Left ventricle myocardium inferior (tissue), 1 donor: ENCODE results near the gene CYP2A13. TPM values are rescaled to one million over a fixed set of nuclear protein-coding genes. Genes with fewer than 3 reads are reported as not detected.
"Not testable (repeated sequence)": the region's sequence is repeated elsewhere in the genome, so short reads cannot be mapped to it uniquely, and the experiment has no call there.

Experiments
- DNase-seq: peaks from one replicate; pipeline ENCODE4 v3.0.0-alpha.2; 2020
- H3K27ac ChIP-seq: fragments of 200-600 bp; replicated peaks from 2 replicates; pipeline ENCODE4 v1.8.0; 2021
- H3K27me3 ChIP-seq: fragments of 200-600 bp; 2 replicates; pipeline ENCODE4 v1.8.0; 2021; ENCODE audit warnings: low read depth
- H3K36me3 ChIP-seq: fragments of 200-600 bp; 2 replicates; pipeline ENCODE4 v1.8.0; 2021
- H3K4me1 ChIP-seq: fragments of 200-600 bp; 2 replicates; pipeline ENCODE4 v1.8.0; 2021
- H3K4me3 ChIP-seq: fragments of 200-600 bp; 2 replicates; pipeline ENCODE4 v1.8.0; 2021; ENCODE audit warnings: mild to moderate bottlenecking, moderate library complexity
- H3K9me3 ChIP-seq: fragments of 200-600 bp; replicated peaks from 2 replicates; pipeline ENCODE4 v1.8.0; 2021
- intact Hi-C: fragments of 100-400 bp; cut with micrococcal nuclease; formaldehyde crosslinking; loops from one replicate; pipeline ENCODE4 v1.11.0; 2022
- total RNA-seq: library from RNA; stranded (reverse); fragmentation: NEBNext Ultra II Directional; extraction: Animal tissue kit (Norgen Biotek cat#: 25700); gene quantifications from one replicate; pipeline ENCODE4 v1.2.1, GENCODE V29; 2021
- TF ChIP-seq, protein P1 (sequence below): fragments of 200-600 bp; IDR thresholded peaks from 2 replicates; pipeline ENCODE4 v1.8.0; 2021; ENCODE audit warnings: antibody characterized with exemption, mild to moderate bottlenecking, borderline replicate concordance
- donor health status: DM: no; HTN: yes; CAD: no; lungs with severe emphysema.

The CYP2A13 gene
- total RNA-seq, 1 donor from 2014 or later, result not detected

DNA sequence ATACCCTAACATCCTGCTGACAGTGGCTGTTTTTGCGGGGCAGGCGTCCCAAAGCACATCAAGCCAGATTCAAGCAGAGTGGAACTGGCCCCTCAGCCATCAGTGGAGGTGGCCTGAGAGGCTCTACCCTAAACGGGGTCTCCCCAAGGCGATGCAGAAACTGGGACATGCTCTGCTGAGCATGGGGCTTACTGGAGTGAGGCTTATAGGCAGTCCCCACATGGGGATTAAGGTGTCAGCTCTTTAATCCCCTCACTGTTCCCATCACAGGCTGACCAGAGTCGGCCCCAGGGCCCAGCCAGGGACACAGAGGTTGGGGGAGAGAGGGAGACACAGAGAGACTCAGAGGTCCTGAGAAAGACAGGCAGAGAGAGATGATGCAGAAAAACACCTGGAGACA, 42.9 kb downstream of the CYP2A13 start:
- peaks cover 9% of the 10 kb centered on the region for H3K4me1 ChIP-seq
- no peak overlapping the region for H3K4me3 ChIP-seq
- TF ChIP-seq, protein P1, sequence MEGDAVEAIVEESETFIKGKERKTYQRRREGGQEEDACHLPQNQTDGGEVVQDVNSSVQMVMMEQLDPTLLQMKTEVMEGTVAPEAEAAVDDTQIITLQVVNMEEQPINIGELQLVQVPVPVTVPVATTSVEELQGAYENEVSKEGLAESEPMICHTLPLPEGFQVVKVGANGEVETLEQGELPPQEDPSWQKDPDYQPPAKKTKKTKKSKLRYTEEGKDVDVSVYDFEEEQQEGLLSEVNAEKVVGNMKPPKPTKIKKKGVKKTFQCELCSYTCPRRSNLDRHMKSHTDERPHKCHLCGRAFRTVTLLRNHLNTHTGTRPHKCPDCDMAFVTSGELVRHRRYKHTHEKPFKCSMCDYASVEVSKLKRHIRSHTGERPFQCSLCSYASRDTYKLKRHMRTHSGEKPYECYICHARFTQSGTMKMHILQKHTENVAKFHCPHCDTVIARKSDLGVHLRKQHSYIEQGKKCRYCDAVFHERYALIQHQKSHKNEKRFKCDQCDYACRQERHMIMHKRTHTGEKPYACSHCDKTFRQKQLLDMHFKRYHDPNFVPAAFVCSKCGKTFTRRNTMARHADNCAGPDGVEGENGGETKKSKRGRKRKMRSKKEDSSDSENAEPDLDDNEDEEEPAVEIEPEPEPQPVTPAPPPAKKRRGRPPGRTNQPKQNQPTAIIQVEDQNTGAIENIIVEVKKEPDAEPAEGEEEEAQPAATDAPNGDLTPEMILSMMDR, result no peak
- no peaks in the 10 kb centered on the region for H3K9me3 ChIP-seq
- H3K27ac ChIP-seq, result no peak overlapping the region
- H3K36me3 ChIP-seq, result no peaks in the 10 kb centered on the region
- intact Hi-C loops, result no loop called here
- DNase-seq, result no peak
- H3K27me3 ChIP-seq, result no peaks in the 10 kb centered on the region

DNA sequence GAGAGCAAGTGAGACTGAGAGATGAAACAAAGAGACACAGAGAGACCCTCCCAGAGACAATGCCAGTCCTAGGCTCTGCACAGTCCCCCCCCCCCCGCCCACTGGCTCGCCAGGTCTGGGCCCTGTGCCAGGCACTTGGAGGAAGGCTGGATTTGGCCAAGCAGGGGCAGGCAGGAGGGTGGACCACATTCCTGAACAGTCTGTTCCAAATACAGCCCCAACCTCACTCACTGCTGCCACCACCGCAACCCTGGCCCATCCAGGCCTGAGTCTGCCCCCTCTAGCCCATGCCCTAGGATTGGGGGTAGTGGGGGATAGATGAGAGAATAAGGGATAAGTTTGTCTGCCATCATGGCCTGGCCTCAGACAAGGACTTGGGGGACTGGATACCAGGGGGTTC, 45.0 kb downstream of the CYP2A13 start:
- TF ChIP-seq, protein P1, result no peak
- DNase-seq, result no peak
- Histone ChIP-seq H3K36me3 (no peaks in the 10 kb centered on the region), H3K27ac (no peak overlapping the region), H3K27me3 (peaks cover 3% of the 10 kb centered on the region), H3K4me3 (no peak overlapping the region), H3K9me3 (no peaks in the 10 kb centered on the region), H3K4me1 (no peaks in the 10 kb centered on the region)
- intact Hi-C loops, result no loop called here

DNA sequence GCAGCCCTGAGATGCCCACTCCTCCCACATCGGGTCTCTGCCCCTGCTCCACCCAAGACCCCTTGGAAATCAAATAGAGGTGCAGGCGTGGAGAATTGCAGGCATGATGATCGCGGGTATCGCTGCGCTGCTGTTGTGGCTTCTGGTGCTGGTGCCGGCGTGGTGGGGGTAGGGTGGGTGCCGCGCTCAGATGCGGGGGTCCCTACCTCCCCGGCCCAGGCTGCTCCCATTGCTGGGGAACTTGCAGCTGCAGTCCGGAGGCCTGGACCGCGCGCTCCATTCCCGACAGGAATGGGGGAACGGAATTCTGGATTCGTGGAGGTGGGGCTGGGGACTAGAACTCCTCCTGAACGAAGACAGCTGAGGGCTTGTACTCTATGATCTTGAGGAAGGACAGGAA, 46.4 kb downstream of the CYP2A13 start:
- DNase-seq, result no peak
- intact Hi-C loops, result no loop called here
- Histone ChIP-seq H3K9me3 (no peaks in the 10 kb centered on the region), H3K27ac (no peak overlapping the region), H3K36me3 (no peaks in the 10 kb centered on the region), H3K4me1 (no peaks in the 10 kb centered on the region), H3K4me3 (no peak overlapping the region), H3K27me3 (peaks cover 3% of the 10 kb centered on the region)
- TF ChIP-seq, protein P1, result no peak

DNA sequence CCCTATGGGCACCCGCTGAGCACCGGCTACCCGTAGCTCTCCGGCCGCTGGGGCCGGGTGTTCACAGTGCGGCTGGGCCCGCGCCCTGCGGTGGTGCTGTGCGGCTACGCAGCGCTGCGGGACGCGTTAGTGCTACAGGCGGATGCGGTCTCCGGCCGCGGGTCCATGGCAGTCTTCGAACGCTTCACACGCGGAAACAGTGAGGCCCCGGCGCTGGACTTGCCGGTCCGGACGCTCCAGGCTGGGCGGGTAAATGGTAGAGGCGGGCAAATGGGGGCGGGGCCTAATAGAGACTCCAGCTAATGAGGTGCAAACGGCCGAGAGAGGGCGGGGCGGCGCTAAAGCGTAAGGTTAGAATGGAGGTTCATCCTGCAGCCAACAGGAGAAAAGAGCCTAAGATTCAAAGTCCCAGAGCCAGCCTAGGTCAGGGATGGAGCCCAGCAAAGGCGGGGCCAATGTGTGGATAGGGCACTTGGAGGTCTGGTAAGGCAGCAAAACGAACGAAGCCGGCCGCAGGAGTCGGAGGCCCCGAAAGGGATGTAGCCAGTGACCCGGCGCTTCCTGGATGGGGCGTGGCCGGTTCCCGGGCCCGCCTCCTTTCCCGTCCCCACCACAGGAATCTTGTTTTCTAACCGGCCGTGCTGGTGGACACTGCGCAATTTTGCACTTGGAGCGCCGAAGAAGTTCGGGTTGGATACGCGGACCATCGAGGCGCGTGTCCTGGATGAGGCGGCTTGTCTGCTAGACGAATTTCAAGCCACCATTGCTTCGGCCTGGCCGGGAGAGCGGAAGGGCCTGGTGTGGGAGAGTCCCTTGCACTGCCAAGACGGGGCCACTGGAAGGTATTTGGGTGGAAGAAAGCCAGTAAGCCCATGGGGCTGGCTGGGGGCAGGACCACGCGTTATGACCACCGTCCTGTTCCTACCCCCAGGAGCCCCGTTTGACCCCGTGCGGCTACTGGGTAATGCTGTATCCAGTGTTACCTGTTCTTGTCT, 47.4 kb downstream of the CYP2A13 start:
- not testable (repeated sequence) for H3K27ac ChIP-seq

DNA sequence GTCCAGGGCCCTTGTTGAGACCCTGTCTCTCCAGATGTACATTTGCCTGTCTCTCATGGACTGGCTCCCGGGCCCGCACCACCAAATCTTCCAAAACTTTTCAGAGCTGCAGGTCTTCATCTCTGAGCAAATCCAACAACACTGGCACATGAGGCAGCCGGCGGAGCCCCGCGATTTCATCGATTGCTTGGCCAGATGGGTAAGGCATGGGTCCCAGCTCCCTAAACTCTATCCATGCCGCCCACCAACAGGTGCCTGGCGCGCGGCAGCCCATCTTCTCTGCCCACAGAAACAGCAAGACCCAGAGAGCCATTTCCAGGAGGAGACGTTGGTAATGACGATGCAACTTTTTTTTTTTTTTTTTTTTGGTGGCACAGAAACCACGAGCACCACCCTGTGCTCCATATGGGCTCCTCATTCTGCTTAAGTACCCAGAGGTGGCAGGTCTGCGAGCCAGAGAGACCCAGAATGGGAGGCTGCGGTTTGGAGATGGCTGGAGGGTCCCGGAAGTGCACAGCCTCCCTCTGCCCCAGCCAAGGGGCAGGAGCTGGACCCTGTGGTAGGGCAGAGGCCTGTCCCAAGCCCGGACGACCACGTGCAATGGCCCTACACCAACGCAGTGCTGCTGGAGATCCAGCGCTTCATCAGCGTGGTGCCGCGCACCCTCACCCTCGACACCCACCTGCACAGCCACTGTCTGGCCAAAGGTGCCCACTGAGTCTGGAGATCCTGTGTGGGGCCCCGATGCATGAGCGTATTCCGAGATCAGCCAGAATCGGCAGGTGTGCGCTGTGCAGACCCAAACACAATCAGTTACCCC, 48.6 kb downstream of the CYP2A13 start:
- TF ChIP-seq, protein P1, result no peak
- H3K27ac ChIP-seq, result no peak overlapping the region
- DNase-seq, result no peak
- intact Hi-C loops, result no loop called here
- H3K4me3 ChIP-seq, result no peak overlapping the region
- no peaks in the 10 kb centered on the region for H3K9me3 ChIP-seq
- no peaks in the 10 kb centered on the region for H3K4me1 ChIP-seq
- no peaks in the 10 kb centered on the region for H3K36me3 ChIP-seq
- peaks cover 3% of the 10 kb centered on the region for H3K27me3 ChIP-seq

More for the DNA sequence above, 47.4 kb downstream of the CYP2A13 start:
- peak overlapping the region; percentile 64 for H3K4me3 ChIP-seq
- intact Hi-C loops, H3K36me3 ChIP-seq, H3K9me3 ChIP-seq, H3K27me3 ChIP-seq, H3K4me1 ChIP-seq: not testable (repeated sequence)
- peak; percentile 55 for DNase-seq
